ENCODE data around the gene BRMS1L.

DNA sequence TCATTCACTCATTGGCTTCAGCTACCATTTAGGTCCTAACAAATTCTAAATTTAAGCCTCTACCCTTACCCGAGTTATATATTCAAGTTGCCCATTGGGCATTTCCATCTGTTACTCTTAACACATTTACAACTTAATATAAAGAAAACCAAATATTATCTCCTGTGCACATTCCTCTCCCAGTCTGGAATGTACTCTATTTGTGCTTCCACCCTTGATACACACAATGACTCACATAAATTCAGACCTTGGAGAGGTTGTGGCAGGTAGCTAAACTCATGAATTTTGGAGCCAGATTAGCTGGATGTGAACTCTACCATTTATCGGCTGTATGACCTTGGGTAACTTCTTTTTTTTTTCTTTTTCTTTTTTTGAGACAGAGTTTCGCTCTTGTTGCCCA is 51.1 kb downstream of the BRMS1L start:
- TF ChIP-seq, protein P1, sequence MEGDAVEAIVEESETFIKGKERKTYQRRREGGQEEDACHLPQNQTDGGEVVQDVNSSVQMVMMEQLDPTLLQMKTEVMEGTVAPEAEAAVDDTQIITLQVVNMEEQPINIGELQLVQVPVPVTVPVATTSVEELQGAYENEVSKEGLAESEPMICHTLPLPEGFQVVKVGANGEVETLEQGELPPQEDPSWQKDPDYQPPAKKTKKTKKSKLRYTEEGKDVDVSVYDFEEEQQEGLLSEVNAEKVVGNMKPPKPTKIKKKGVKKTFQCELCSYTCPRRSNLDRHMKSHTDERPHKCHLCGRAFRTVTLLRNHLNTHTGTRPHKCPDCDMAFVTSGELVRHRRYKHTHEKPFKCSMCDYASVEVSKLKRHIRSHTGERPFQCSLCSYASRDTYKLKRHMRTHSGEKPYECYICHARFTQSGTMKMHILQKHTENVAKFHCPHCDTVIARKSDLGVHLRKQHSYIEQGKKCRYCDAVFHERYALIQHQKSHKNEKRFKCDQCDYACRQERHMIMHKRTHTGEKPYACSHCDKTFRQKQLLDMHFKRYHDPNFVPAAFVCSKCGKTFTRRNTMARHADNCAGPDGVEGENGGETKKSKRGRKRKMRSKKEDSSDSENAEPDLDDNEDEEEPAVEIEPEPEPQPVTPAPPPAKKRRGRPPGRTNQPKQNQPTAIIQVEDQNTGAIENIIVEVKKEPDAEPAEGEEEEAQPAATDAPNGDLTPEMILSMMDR (IDR thresholded peaks at IDR 0.05), result no peak
- TF ChIP-seq POLR2A (IDR thresholded peaks at IDR 0.05), result no peak

All from adrenal gland (tissue), 5 donors.